SK-N-SH (cell line): ENCODE results near the gene SPG7. TPM values are rescaled to one million over a fixed set of nuclear protein-coding genes. Genes with fewer than 3 reads are reported as not detected.

Source experiments
- CTCF ChIA-PET: fragments of 300-600, 350-600 bp; formaldehyde crosslinking; extraction: SDS; loops from one replicate; lab custom pipeline; 2021; lab: Yijun Ruan, JAX
- POLR2A ChIA-PET: fragments of 350-600 bp; sonication (Branson Sonifier 250); formaldehyde crosslinking; extraction: SDS; loops from one replicate; lab custom pipeline; 2020; ENCODE audit warnings: antibody characterized with exemption, inconsistent platforms; lab: Yijun Ruan, JAX
- DNase-seq: peaks from one replicate; pipeline ENCODE4 v3.0.0; 2012
- H2AFZ ChIP-seq: fragments of 200-600 bp; sonication (generic); 2 replicates; pipeline ENCODE4 v1.8.1; 2016; ENCODE audit warnings: antibody characterized with exemption, mild to moderate bottlenecking, low read depth
- H3F3A ChIP-seq: fragments of 200-600 bp; sonication (generic); replicated peaks from 2 replicates; pipeline ENCODE3; 2016; ENCODE audit warnings: antibody characterized with exemption, mild to moderate bottlenecking; ENCODE audit not compliant: insufficient read depth
- H3K27ac ChIP-seq, 2 experiments: fragments of 200-500 bp in 1 of 2; fragments of 200-600 bp in 1 of 2; sonication (Bioruptor generic) in 1 of 2; sonication (generic), shearing (Covaris generic) in 1 of 2; 2 replicates each; pipeline versions ENCODE4 v1.5.1 to v1.6.1; 2014 to 2016; ENCODE audit warnings: low read depth in 2 of 2, inconsistent platforms in 1 of 2, low read length in 1 of 2, mild to moderate bottlenecking in 1 of 2, mixed read lengths in 1 of 2
- H3K27me3 ChIP-seq: fragments of 200-600 bp; sonication (generic), shearing (Covaris generic); 2 replicates; pipeline ENCODE4 v1.6.1; 2016; ENCODE audit warnings: mixed run types; ENCODE audit not compliant: insufficient read depth
- H3K36me3 ChIP-seq, 2 experiments: fragments of 200-500 bp in 1 of 2; fragments of 200-600 bp in 1 of 2; sonication (Bioruptor generic) in 1 of 2; sonication (generic) in 1 of 2; replicated peaks in 1 of 2; 2 replicates each; pipeline versions ENCODE3 to v1.5.1; 2014 to 2016; ENCODE audit warnings: low read length in 1 of 2, mild to moderate bottlenecking in 1 of 2; ENCODE audit not compliant: insufficient read depth in 2 of 2, control insufficient read depth in 1 of 2
- H3K4me1 ChIP-seq, 2 experiments: fragments of 200-500 bp in 1 of 2; fragments of 200-600 bp in 1 of 2; sonication (Bioruptor generic) in 1 of 2; sonication (generic), shearing (Covaris generic) in 1 of 2; 2 replicates each; pipeline versions ENCODE4 v1.5.1 to v1.6.1; 2014 to 2016; ENCODE audit warnings: low read depth in 1 of 2, low read length in 1 of 2, mixed run types in 1 of 2; ENCODE audit not compliant: insufficient read depth in 2 of 2, control insufficient read depth in 1 of 2
- H3K4me2 ChIP-seq: fragments of 200-600 bp; sonication (generic), shearing (Covaris generic); 2 replicates; pipeline ENCODE4 v1.6.1; 2017; ENCODE audit warnings: mixed run types
- H3K4me3 ChIP-seq, 2 experiments: fragments of 200-500 bp in 1 of 2; fragments of 200-600 bp in 1 of 2; sonication (Bioruptor generic) in 1 of 2; sonication (generic), shearing (Covaris generic) in 1 of 2; 2 replicates each; pipeline versions ENCODE4 v1.5.1 to v1.8.1; 2014 to 2016; ENCODE audit warnings: low read depth in 2 of 2, inconsistent platforms in 1 of 2, low read length in 1 of 2, mild to moderate bottlenecking in 1 of 2, mixed read lengths in 1 of 2, moderate library complexity in 1 of 2
- H3K79me2 ChIP-seq: fragments of 200-600 bp; sonication (generic); 2 replicates; pipeline ENCODE4 v1.8.1; 2017; ENCODE audit warnings: mild to moderate bottlenecking; ENCODE audit not compliant: insufficient read depth
- H3K9ac ChIP-seq: fragments of 200-600 bp; sonication (generic); 2 replicates; pipeline ENCODE4 v1.6.1; 2017; ENCODE audit warnings: mixed run types
- H3K9me2 ChIP-seq: fragments of 200-600 bp; sonication (generic); 2 replicates; pipeline ENCODE4 v1.6.1; 2017; ENCODE audit warnings: mixed run types
- H3K9me3 ChIP-seq: fragments of 200-600 bp; sonication (generic); 2 replicates; pipeline ENCODE4 v1.6.1; 2017; ENCODE audit warnings: mixed run types, mild to moderate bottlenecking, moderate library complexity
- H4K20me1 ChIP-seq: fragments of 200-600 bp; sonication (generic); 2 replicates; pipeline ENCODE4 v1.6.1; 2017; ENCODE audit warnings: mild to moderate bottlenecking, mixed run types; ENCODE audit not compliant: insufficient read depth
- CHD2 ChIP-seq: fragments of 150-350 bp; IDR thresholded peaks from 2 replicates; pipeline ENCODE4 v1.6.1; 2018; ENCODE audit warnings: low read length; ENCODE audit not compliant: partially characterized antibody
- FOSL2 ChIP-seq: IDR thresholded peaks from 2 replicates; pipeline ENCODE4 v1.4.0; 2012; ENCODE audit warnings: low read depth, mild to moderate bottlenecking, moderate library complexity, borderline replicate concordance
- FOXM1 ChIP-seq: IDR thresholded peaks from 2 replicates; pipeline ENCODE4 v1.4.0; 2012; ENCODE audit warnings: low read depth, mild to moderate bottlenecking
- JUND ChIP-seq: IDR thresholded peaks from 2 replicates; pipeline ENCODE4 v1.4.0; 2012
- MAX ChIP-seq: IDR thresholded peaks from 2 replicates; pipeline ENCODE4 v1.4.0; 2012; ENCODE audit warnings: low read depth
- MXI1 ChIP-seq: IDR thresholded peaks from 2 replicates; pipeline ENCODE4 v1.6.1; 2012; ENCODE audit warnings: mild to moderate bottlenecking, low read depth, low read length, improper control_type of control experiment
- NRF1 ChIP-seq: IDR thresholded peaks from 2 replicates; pipeline ENCODE4 v1.6.1; 2012; ENCODE audit warnings: low read depth, mild to moderate bottlenecking, low read length
- POLR2AphosphoS5 ChIP-seq: IDR thresholded peaks from 2 replicates; pipeline ENCODE4 v1.6.1; 2012; ENCODE audit warnings: low read depth, low read length
- RAD21 ChIP-seq: IDR thresholded peaks from 2 replicates; pipeline ENCODE4 v1.6.1; 2012; ENCODE audit warnings: mild to moderate bottlenecking, low read length
- RCOR1 ChIP-seq: fragments of 150-350 bp; IDR thresholded peaks from 2 replicates; pipeline ENCODE4 v1.6.1; 2017; ENCODE audit warnings: antibody characterized with exemption, low read length
- RXRA ChIP-seq: IDR thresholded peaks from 2 replicates; pipeline ENCODE4 v1.4.0; 2012; ENCODE audit warnings: low read depth, mild to moderate bottlenecking, borderline replicate concordance
- SMC3 ChIP-seq: IDR thresholded peaks from 2 replicates; pipeline ENCODE4 v1.6.1; 2012; ENCODE audit warnings: low read depth, low read length, improper control_type of control experiment
- TCF12 ChIP-seq: IDR thresholded peaks from 2 replicates; pipeline ENCODE4 v1.4.0; 2012
- TEAD4 ChIP-seq: IDR thresholded peaks from 2 replicates; pipeline ENCODE4 v1.4.0; 2012; ENCODE audit warnings: mild to moderate bottlenecking, borderline replicate concordance; ENCODE audit not compliant: insufficient read depth
- YY1 ChIP-seq: IDR thresholded peaks from 2 replicates; pipeline ENCODE4 v1.4.0; 2012; ENCODE audit warnings: low read depth, mild to moderate bottlenecking
- ZBTB33 ChIP-seq: IDR thresholded peaks from 2 replicates; pipeline ENCODE4 v1.4.0; 2012; ENCODE audit warnings: low read depth, borderline replicate concordance
- WGBS: methylation state at CpG from one replicate; pipeline ENCODE4 v1.1.6; 2017; ENCODE audit warnings: low lambda C conversion rate; 5-methylcytosine and 5-hydroxymethylcytosine counted together
- polyA plus RNA-seq, 3 experiments: library from polyadenylated mRNA; depleted of rRNA; stranded (reverse); fragments of >200 nt; gene quantifications; 2 replicates each; pipeline ENCODE4 v1.2.3, GENCODE V29; 2012
- TF ChIP-seq, protein P1 (sequence below): fragments of 200-600 bp; sonication (generic); IDR thresholded peaks from 2 replicates; pipeline ENCODE4 v1.6.1; 2017; ENCODE audit warnings: antibody characterized with exemption, mild to moderate bottlenecking, moderate library complexity
- TF ChIP-seq, protein P2 (sequence below): fragments of 150-350 bp; IDR thresholded peaks from 2 replicates; pipeline ENCODE4 v1.6.1; 2016; ENCODE audit warnings: mild to moderate bottlenecking, low read depth, low read length
- TF ChIP-seq, protein P3 (sequence below): IDR thresholded peaks from 2 replicates; pipeline ENCODE4 v1.6.1; 2012; ENCODE audit warnings: mild to moderate bottlenecking, low read depth, low read length, moderate library complexity

SPG7 gene
- polyA plus RNA-seq, 1 of the 3 experiments (the other 2 are of a cell fraction) = 100 TPM

GRCh38 chr16:89482817-89483205 lies 25.4 kb upstream of the SPG7 start:
- peaks cover 100% of the 10 kb centered on the region for H4K20me1 ChIP-seq
- H3K27me3 ChIP-seq = no peaks in the 10 kb centered on the region
- no peaks in the 10 kb centered on the region for H3K9me2 ChIP-seq
- ChIA-PET POLR2A (no interaction called here), CTCF (interaction anchor here (0.8 kb wide), 1 partner anchor 110 kb away, joined by 3 read pairs; no protein-coding TSS in a partner anchor)
- H3K79me2 ChIP-seq = peaks cover 100% of the 10 kb centered on the region
- H3K36me3 ChIP-seq = peaks cover 0 to 10% of the 10 kb centered on the region in 2 experiments
- no peak overlapping the region for H2AFZ ChIP-seq
- TF ChIP-seq NRF1 = no peak
- TF ChIP-seq TEAD4 = no peak
- TF ChIP-seq YY1 = no peak
- TF ChIP-seq MXI1 = no peak
- no peak for TF ChIP-seq RXRA
- no peak for TF ChIP-seq FOXM1
- no peak for TF ChIP-seq MAX
- no peak for TF ChIP-seq RCOR1
- no peak for TF ChIP-seq SMC3
- TF ChIP-seq TCF12 = no peak
- no peak for TF ChIP-seq POLR2AphosphoS5
- TF ChIP-seq, protein P1, sequence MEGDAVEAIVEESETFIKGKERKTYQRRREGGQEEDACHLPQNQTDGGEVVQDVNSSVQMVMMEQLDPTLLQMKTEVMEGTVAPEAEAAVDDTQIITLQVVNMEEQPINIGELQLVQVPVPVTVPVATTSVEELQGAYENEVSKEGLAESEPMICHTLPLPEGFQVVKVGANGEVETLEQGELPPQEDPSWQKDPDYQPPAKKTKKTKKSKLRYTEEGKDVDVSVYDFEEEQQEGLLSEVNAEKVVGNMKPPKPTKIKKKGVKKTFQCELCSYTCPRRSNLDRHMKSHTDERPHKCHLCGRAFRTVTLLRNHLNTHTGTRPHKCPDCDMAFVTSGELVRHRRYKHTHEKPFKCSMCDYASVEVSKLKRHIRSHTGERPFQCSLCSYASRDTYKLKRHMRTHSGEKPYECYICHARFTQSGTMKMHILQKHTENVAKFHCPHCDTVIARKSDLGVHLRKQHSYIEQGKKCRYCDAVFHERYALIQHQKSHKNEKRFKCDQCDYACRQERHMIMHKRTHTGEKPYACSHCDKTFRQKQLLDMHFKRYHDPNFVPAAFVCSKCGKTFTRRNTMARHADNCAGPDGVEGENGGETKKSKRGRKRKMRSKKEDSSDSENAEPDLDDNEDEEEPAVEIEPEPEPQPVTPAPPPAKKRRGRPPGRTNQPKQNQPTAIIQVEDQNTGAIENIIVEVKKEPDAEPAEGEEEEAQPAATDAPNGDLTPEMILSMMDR = no peak
- no peak for TF ChIP-seq RAD21
- no peak for TF ChIP-seq ZBTB33
- TF ChIP-seq FOSL2 = no peak
- TF ChIP-seq, protein P2, sequence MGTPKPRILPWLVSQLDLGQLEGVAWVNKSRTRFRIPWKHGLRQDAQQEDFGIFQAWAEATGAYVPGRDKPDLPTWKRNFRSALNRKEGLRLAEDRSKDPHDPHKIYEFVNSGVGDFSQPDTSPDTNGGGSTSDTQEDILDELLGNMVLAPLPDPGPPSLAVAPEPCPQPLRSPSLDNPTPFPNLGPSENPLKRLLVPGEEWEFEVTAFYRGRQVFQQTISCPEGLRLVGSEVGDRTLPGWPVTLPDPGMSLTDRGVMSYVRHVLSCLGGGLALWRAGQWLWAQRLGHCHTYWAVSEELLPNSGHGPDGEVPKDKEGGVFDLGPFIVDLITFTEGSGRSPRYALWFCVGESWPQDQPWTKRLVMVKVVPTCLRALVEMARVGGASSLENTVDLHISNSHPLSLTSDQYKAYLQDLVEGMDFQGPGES = no peak
- TF ChIP-seq CHD2 = no peak
- TF ChIP-seq JUND = no peak
- TF ChIP-seq, protein P3, sequence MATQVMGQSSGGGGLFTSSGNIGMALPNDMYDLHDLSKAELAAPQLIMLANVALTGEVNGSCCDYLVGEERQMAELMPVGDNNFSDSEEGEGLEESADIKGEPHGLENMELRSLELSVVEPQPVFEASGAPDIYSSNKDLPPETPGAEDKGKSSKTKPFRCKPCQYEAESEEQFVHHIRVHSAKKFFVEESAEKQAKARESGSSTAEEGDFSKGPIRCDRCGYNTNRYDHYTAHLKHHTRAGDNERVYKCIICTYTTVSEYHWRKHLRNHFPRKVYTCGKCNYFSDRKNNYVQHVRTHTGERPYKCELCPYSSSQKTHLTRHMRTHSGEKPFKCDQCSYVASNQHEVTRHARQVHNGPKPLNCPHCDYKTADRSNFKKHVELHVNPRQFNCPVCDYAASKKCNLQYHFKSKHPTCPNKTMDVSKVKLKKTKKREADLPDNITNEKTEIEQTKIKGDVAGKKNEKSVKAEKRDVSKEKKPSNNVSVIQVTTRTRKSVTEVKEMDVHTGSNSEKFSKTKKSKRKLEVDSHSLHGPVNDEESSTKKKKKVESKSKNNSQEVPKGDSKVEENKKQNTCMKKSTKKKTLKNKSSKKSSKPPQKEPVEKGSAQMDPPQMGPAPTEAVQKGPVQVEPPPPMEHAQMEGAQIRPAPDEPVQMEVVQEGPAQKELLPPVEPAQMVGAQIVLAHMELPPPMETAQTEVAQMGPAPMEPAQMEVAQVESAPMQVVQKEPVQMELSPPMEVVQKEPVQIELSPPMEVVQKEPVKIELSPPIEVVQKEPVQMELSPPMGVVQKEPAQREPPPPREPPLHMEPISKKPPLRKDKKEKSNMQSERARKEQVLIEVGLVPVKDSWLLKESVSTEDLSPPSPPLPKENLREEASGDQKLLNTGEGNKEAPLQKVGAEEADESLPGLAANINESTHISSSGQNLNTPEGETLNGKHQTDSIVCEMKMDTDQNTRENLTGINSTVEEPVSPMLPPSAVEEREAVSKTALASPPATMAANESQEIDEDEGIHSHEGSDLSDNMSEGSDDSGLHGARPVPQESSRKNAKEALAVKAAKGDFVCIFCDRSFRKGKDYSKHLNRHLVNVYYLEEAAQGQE = no peak
- H3K9me3 ChIP-seq = no peaks in the 10 kb centered on the region
- no peak for DNase-seq
- 92% methylated on average over 5 of the region's 5 CpGs for WGBS
- no peak overlapping the region; the same call in 1 of the 2 replicates for H3K4me2 ChIP-seq
- H3F3A ChIP-seq = peaks cover 5% of the 10 kb centered on the region
- H3K4me1 ChIP-seq = peaks cover 5 to 28% of the 10 kb centered on the region in 2 experiments; a peak in 2 of 4 replicates
- no peak overlapping the region for H3K9ac ChIP-seq
- H3K27ac ChIP-seq = no peak overlapping the region
- no peak overlapping the region for H3K4me3 ChIP-seq
